HK-2 (cell line): ENCODE data around the gene GTF2IRD1.
A peak's percentile ranks its signal among the peaks of the same experiment; 100 is the strongest.
"Not testable (repeated sequence)": the region's sequence is repeated elsewhere in the genome, so short reads cannot be mapped to it uniquely, and the experiment has no call there.

ENCODE experiments used
- DNase-seq: peaks from one replicate; pipeline ENCODE4 v3.0.0-alpha.2; 2018; ENCODE audit not compliant: unreplicated experiment

Gene GTF2IRD1

DNA sequence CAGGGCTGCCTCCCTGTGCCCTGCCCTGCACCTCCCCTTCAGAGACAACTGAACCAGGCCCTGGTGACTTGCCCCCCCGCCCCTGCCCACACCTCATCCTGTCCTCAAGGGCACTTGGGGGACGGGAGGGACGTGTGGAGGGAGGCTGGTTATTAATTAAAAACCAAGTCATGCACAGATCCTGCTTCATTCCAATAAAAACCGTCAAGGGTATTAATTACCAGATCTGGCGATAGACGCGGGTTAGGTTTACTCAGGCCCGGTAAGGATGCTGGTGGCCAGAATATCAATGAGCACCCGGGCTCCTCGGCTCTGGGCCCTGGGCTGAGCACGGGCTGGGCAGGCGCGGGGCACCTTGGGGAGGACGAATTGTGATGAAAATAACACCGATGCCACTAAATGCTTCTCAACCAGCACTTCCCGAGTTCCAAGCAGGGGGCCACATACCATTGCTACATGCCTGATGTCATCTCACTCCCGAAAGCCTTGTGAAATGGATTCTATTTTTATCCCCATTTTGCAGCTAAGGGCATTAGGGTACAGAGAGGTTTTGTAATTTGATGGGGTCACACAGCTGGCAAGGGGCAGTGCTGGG, 24.5 kb upstream of the GTF2IRD1 start:
- DNase-seq = peak; percentile 84

DNA sequence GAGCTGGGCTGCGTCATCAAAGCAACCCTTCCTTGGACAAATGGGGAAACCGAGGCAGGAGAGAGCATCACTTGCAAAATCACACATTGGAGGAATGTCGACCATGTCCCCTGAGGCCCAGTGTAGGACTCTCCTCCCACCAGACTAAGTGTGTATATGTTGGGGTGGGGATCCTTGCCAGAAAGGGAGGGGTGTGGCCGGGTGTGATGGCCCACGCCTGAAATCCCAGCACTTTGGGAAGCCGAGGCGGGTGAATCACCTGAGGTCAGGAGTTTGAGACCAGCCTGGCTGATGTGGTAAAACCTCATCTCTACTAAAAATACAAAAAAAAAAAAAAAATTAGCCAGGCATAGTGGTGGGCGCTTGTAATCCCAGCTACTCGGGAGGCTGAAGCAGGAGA, 23.3 kb upstream of the GTF2IRD1 start:
- peak; percentile 48 for DNase-seq

DNA sequence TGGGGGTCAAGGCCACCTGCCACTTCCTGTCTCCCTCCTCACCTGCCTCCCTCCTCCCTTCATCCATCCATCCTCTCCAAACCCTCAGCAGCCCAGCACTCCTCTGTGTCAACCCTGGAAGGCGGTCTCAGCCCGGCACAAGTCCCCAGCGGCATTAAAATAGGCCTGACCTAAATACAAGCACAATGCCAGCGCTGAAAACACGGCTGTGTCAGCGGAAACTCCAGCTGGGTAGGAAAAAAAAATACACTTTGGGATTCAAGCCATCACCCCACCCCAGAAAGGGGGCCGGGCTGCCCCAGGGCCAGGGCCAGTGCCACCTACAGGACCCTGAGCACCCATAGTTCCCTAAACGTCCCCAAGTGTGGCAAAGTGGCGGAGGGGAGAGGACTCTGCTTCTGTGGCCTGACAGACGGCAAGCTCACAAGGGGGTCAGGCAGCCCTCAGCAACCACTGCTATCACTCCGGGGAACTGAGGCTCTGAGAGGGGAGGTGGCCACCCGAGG, 22.7 kb upstream of the GTF2IRD1 start:
- no peak for DNase-seq

DNA sequence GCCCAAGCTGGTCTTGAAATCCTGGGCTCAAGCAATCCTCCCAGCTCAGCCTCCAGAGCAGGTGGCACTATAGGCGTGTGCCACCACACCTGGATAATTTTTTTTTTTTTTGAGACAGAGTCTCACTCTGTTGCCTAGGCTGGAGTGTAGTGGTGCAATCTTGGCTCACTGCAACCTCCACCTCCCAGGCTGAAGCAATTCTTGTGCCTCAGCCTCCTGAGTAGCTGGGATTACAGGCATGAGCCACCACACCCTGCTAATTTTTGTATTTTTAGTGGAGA, 16.5 kb upstream of the GTF2IRD1 start:
- DNase-seq = not testable (repeated sequence)

DNA sequence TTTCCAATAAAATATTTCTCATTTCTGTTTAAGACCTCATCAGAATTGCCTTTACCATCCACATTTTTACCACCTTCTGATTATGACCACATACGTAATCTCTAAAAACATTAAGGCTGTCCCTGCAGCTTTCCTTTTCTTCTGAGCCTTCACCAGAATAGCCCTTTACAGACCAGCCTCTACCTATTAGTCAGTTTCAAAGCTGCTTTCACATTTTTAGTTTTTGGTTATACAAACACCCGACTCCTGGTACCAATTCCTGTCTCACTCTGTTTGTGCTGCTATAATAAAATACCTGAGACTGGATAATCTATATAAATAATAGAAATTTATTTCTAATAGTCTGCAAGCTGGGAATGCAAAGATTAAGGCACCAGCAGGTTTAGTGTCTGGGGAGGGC, 15.4 kb upstream of the GTF2IRD1 start:
- DNase-seq = no peak

DNA sequence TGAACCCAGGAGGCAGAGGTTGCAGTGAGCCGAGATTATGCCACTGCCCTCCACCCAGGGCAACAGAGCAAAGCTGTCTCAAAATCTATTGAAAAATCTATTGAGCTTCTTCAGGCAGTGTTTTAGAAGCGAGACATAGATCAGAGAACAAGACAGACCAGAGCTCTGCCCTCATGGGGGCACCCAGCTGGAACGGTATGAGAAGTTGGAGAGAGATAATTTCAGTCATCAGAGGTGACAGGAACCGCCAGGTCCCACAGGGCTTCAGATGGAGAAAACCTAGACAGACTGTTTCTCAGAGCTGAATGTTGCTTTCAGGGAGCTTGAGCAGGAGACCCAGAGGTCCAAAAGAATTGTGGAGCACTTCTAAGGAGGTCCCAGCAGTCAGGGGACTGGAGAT, 14.2 kb upstream of the GTF2IRD1 start:
- no peak for DNase-seq

DNA sequence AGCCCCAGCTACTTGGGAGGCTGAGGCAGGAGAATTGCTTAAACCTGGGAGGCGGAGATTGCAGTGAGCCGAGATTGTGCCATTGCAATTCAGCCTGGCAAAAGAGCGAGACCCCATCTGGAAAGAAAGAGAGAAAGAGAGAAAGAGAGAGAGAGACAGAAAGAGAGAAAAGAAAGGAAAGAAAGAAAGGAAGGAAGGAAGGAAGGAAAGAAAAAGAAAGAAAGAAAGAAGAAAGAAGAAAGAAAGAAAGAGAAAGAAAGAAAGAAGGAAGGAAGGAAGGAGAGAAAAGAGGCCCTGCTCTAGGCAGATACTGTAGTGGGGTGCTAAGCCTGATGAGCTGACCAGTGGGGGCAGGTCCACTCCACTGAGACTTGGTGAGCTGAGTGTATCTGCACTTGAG, 13.6 kb upstream of the GTF2IRD1 start:
- DNase-seq = not testable (repeated sequence)

DNA sequence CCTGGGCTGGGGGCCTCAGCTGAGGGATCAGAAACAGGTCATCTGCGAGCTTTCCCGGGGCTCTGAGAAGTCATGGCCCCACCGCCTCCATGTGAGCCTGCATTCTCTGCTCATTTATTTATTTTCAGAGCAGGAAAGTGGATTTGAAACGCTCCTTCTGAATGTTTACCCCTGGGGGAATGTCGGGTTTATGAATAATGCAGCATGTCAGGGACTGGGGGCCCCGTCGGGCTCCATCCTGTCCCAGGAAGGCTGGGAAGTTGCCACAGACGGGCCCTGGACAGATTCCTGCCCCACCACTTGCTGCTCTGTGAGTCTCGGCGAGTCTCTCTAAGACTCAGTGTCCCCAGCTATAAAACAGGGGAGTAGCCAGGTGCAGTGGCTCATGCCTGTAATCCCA, 11.9 kb upstream of the GTF2IRD1 start:
- DNase-seq = no peak

DNA sequence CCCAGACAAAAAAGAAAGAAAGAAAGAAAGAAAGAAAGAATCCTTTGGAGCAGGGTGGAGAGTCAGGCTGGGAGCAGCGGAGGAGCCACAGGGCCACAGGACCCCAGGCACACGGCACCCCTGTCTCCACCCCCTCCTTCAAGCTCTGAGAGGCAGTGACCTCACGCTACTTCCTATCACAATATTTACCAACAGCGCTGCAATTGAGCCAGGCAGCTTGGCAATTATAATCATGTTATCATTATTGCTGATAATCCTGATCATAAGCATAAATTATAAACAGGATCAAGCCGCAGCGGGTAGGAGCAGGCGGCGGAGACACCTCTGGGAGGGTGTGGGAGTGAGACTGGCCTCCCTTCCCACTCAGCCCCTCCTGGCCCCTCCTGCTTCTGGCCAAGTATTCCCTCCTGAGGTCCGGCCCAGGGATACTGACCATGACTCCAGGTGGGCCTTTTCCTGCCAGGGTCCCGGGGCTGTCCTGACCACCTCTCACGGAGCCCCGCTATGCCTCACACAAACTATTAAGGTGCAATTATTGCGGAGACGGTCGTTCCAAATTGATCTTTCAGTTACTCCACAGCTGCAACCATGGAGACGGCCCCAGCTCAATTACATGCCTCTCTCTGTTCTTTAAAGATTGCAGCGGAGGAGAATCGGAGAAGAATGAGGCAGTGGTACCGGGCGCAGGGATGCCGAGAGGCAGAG, 10.0 kb upstream of the GTF2IRD1 start:
- no peak for DNase-seq

DNA sequence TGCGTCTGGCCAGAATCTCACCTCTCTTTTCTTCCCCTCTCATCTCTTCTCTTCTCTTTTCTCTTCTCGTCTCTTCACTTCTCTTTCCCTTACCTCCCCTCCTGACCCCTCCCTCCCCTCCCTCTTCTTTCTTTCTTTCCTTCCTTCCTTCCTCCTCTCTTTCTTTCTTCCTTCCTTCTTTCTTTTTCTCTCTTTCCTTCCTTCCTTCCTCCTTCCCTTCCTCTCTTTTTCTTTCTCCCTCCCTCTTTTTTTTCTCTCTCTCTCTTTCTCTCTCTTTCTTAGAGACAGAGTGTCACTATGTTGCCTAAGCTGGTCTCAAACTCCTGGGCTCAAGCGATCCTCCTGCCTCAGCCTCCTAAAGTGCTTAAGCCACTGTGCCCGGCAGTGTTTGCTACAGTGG, 4.6 kb upstream of the GTF2IRD1 start:
- DNase-seq = no peak

DNA sequence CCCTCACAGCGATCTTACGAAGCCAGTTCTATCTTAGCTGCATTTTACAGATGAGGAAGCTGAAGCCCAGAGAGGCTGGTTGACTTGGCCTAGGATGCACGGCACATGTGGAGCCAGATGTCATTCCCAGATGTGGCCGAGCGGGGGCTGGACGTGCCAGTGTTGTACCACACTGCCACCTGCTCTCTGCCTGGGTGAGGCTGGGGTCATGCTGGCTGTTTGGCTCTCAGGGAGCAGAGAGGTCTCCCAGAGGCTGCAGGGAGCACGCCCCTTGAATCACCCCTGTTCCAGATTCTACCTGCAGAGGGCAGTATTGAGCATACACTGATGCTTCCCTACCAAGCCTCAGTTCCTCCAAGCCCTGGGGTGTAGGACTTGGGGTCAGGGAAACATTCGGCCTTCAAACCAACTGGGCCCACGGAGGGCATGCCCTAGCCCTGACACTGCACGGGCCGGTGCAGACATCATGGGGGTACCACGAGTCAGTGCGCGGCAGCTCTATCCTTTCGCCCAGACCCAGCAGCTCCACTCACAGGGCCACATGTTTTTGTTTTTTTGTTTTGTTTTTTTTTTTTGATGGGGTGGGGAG, 3.8 kb upstream of the GTF2IRD1 start:
- peak; percentile 49 for DNase-seq

DNA sequence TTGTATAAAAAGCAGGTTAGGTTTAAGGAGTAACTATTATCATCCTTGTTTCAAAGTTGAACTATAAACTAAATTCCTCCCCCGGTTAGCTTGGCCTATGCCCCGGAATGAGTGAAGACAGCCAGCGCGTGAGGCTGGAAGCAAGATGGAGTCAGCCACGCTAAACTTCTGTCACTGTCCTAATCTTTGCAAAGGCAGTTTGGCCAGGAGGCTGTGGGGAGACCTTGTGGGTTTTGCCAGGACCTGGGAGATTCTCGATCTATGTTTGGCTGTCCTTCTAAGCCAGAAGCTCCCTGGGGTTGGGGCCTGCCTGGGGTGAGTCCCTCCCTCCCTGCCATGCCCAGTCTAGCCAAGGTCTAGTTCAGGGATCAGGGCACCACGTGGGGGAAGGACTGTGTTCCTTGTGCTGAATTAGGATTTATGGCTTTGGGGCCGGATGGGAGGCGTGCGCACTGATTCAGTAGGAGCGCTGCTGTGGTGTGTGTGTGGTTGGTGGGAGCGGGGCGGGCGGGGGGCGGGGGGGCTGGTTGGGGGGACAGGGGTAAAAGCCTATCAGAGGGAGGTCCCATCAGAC, 871 bp upstream of the GTF2IRD1 start:
- peak; percentile 79 for DNase-seq

DNA sequence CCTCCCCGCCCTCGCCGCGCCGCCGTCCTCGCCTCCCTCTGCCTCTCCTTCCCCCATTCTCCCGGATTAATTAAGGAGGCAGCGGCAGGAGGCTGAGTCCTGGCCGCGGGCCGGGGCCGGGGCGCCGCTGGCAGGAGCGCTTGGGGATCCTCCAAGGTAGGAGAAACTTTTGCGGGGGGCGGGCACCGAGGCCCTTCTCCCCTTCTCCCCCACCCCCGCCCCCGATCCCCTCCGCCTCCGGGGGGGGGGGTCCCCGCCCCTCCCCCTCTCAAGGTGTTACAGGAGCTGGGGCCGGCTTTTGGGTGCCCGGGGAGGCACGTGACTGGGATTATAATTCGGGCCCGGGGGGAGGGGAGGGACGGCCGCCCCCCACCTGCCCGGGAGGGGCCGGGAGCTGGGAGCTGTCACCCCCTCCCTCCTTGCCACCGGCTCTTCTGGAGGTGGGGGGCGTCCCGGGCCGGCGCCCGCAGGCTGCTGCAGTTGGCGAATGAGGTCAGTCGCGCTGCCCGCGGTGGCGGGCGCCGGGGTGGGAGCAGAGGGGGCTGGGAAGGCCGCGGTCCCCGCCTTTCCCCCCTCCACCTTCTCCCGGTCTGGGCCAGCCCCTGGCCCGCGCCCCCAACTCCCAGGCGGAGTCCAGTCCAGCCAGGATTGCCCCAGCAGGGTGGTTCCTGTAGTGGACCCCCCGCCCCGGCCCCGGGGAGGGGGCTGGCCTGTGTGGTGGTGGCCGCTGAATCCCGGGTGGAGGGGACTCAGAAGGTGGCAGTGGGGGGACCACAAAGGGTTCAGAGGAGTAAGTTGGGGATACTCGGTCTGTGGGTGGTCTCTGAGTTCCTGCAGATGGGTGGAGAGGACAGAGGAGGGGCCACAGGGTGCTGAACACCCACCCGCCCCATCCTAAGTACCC, 567 bp downstream of the GTF2IRD1 start:
- peak; percentile 40 for DNase-seq

DNA sequence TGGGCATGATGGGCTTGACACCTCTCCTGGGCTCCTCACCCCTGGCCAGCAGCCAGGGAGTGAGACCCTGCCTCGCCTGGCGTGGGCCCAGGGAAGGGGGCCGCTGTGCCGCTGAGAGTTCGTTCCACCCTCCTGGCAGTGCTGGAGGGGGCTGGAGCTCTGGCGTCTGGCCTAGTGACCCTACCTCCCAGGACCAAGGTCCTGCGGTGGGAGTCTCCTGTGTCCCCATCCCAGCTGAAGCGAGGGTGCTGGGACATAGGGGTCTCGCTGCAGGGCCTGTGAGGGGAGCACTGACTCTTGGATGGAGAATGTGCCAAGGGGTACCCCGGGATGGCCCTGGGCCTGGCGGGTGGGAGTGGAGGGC, 1.2 kb downstream of the GTF2IRD1 start:
- no peak for DNase-seq

DNA sequence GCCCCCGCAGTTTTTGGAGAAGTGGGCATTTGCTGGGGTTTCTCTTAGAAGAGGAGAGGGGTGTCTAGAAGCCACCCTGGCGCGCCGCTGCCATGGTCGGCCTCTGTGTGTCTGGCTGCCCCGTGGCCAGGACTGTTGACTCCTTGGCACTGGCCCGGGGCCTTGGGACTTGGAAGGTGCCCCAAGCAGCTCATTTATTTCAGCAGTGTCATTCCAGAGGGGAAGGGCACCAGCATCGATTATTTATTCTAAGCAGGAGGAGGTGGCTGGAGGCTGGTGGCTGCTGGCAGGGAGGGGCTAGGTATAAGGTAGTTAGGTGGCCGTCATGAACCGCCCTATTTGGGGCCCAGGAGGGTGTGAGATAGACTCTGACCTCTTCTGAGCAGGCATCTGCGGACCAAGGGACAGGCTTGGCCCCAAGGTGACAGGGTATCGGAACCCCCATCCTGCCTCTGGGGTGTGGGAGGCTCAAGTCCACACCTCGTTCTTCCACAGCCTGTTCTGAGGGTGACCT, 1.6 kb downstream of the GTF2IRD1 start:
- DNase-seq = no peak

DNA sequence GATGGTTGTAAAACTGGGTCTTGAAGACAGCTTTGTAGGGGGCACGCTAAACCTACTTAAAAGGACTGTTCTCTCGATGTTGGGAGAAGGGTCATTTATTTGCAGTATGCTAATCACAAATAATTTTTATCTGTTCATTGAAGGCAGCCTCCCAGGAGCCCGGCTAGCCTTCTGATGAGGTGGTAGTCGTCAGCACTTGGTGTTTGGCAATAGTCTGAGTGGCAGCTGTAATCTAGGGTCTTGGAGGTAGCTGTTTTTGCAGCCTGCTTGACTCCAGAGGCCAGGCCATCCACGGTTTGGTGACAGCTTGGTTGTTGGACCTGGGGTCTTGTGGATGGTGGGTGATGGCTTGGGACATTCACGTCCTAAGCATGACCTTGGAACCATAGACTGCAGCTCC, 2.2 kb downstream of the GTF2IRD1 start:
- DNase-seq = no peak

DNA sequence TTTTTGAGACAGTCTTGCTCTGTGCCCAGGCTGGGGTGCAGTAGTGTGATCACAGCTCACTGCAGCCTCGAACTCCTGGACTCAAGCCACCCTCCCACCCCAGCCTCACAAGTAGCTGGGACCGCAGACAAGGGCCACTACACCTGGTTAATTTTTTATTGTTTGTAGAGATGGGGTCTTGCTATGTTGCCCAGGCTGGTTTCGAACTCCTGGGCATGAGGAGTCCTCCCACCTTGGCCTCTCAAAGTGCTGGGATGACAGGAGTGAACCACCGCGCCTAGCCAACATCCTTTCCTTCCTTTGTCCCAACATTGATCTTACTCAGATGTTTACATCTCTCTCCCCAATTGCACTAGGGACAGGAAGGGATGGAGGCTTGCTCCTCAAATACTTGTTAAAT, 3.3 kb downstream of the GTF2IRD1 start:
- DNase-seq = no peak

DNA sequence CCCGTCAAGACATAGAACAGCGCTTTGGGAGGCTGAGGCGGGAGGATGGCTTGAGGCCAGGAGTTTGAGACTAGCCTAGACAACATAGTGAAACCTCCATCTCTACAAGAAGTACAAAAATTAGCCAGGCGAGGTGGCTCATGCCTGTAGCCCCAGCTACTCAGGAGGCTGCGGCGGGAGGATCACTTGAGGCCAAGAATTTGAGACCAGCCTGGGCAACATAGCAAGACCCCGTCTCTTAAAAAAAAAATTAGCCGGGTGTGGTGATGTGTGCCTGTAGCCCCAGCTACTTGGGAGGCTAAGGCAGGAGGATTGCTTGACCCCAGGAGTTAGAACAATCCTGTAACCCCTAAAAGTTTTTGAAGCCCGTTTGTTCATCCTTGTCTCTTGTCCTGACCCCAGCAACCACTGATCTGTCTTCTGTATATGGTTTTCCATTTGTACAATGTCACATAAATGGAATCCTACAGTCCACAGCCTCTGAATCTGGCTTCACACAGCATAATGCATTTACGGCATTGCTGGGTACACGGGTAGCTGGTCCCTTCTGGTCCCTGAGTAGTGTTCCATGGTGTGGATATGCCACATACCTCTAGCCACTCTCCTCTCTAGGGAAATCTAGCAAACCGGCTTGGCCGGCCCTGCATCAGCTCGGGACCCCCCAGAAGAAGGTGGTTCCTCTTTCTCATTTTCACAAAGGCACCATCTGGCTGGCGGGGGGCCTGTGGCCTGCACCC, 8.4 kb downstream of the GTF2IRD1 start:
- DNase-seq = no peak

DNA sequence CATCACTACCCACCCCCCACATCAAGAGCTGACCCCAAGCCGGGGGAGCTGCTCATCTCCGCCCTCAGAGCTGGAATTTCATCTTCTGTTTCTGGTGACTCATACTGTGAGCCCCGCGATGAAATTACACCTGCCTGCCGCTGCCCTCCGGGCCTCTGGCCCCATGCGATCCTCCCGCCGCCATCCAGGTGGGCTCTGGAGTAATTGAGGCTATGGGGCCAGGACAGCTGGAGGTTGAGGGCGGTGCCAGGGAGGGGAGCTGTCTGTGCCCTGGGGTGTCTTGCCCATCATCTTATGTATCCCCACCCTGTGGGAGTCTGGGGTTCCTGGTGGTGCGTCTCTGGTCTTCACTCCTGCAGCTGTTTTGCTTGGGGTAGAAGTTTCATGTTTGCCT, 9.0 kb downstream of the GTF2IRD1 start:
- no peak for DNase-seq

DNA sequence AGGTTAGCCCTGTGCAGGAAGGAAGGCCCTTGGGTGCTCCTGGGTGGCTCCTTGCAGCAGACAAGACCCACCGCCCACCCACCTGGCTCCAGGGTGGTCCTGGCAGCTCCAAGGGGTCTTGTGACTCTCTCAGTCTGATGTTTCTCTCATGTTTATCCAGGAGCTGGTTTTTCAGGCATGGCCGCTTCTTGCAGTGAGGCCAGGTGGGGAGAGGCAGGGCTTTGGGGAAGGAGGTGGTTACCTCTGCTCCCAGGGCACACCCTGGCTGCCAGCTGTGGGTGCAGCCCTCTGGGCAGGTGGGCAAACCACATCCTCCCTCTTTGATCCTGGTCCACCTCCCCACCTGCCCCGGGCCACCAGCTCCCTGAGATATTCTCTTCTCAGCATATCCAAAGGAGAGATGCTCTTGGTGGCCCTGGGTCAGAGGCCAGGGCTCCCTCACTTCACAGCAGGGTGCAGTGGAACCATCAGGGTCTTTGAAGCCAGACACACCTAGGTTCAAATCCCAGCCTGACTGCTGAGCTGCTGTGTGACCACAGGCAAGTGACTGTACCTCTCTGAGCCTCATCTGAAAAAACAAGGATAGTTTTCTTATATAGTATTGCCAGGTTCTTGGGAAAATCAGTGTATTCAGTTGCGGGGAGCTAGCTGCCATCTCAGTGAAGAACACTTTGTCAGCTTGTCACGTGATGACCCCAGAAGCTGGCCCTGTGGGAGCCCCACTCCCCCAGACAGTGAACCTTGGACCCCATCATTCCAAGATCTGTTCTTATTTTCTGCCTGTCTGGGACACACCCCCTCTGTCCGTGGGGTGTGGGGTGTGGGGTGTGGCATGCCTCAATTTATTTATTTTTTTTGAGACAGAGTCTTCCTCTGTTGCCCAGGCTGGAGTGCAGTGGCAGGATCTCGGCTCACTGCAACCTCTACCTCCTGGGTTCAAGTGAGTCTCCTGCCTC, 11.5 kb downstream of the GTF2IRD1 start:
- no peak for DNase-seq
